RCC 7860 (cell line): ENCODE results near the gene ADAP2.
"Not testable (repeated sequence)": the region's sequence is repeated elsewhere in the genome, so short reads cannot be mapped to it uniquely, and the experiment has no call there.

Source experiments
- DNase-seq: peaks from one replicate; pipeline ENCODE4 v3.0.0-alpha.2; 2015; ENCODE audit warnings: low spot score
- FAIRE-seq: peaks from 2 replicates; lab custom pipeline; 2012; peaks lifted over from hg19 to GRCh38; lab: Jason Lieb, UNC

Gene ADAP2

DNA sequence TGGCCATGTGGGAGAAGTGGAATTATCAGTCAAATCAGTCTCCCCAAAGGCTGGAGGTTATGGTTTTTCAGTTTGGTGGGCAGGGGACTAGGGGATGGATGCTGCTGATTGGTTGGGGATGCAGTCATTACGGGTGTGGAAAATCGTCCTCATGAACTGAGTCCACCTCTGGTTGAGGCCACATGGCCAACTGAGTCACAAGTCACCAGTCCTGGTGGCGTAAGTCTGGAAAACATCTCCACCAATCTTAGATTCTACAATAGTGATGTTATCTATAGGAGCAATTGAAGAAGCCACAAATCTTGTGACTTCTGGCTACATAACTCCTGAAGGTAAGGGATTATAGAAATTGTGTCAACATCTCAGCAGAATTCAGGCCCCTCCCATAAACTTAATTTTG lies 43.9 kb downstream of the ADAP2 start:
- DNase-seq (no peak), FAIRE-seq (no peak)

DNA sequence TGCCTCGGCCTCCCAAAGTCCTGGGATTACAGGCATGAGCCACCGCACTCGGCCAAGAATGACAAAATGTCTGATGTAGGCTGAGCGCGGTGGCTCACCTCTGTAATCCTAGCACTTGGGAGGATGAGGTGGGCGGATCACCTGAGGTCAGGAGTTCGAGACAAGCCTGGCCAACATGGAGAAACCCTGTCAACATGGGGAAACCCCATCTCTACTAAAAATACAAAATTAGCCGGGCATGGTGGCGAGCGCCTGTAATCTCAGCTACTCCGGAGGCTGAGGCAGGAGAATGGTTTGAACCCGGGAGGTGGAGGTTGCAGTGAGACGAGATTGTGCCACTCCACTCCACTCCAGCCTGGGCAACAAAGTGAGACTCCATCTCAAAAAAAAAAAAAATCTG lies 46.2 kb downstream of the ADAP2 start:
- DNase-seq, FAIRE-seq: not testable (repeated sequence)

DNA sequence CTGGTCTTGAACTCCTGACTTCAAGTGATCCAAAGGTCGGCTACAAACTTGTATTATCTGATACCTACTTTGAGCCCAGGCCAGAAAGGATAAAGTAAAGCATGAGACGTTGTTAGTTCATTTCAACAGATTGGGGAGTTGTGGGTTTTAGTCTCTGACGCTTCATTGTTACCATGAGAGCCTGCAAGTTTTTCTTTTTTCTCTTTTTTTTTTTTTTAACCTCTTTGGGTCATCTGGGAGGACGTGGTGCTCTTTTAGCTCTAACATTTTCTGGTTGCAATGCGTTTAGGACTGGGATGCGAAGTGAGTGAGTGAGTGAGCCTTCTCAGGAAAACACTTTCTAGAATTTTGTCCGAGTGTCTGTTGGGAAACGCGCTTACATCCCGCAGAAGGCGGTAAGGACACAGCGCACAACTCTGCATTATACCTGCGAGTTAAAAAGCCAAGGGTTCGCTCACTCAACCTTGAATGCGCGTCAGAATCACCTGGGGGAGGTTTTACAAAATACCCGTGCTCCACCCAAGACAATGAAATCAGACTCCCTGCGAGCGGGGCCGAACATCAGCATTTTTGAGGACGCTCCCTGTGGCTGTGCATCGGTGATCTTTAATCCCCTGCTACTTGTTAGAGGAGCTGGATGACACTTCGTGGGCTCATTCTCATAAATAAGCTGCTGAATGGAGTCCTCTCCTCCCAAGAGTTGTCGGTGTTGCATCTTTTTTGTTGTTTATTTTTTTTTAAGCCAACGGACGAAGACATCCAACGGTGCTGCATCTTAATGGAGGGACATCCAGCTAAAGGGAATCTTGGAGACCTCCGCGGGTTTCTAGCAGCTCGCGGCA lies 48.5 kb downstream of the ADAP2 start:
- no peak for DNase-seq

DNA sequence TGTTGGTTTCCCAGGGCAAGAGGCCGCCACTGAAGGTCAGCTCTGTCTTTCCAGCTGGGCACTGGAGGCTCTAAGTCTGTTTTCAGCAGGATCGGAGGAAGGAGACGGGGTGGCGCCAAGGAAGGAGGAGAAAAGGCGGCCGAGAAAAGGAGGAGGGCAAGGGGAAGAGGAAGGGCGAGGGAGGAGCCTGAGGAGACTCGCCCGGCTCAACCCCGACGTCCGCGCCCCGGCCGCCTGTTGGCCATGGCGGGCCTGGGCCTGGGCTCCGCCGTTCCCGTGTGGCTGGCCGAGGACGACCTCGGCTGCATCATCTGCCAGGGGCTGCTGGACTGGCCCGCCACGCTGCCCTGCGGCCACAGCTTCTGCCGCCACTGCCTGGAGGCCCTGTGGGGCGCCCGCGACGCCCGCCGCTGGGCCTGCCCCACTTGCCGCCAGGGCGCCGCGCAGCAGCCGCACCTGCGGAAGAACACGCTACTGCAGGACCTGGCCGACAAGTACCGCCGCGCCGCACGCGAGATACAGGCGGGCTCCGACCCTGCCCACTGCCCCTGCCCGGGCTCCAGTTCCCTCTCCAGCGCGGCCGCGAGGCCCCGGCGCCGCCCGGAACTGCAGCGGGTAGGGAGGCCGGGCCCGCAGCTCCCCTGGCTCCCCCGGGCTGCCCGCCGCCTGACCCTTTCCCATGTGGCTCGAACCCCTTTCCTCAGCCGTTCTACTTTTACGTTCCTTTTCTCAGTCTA lies 49.3 kb downstream of the ADAP2 start, which contains the start of gene RNF135:
Gene RNF135, plus strand, starts transcription at position 209 of the 737 bp plus-strand sequence. Its CDS starts 35 bp downstream, at position 244.
- peak; percentile 40 for FAIRE-seq
- DNase-seq, result peak; percentile 86

More for the DNA sequence above, 48.5 kb downstream of the ADAP2 start:
- FAIRE-seq, result no peak

DNA sequence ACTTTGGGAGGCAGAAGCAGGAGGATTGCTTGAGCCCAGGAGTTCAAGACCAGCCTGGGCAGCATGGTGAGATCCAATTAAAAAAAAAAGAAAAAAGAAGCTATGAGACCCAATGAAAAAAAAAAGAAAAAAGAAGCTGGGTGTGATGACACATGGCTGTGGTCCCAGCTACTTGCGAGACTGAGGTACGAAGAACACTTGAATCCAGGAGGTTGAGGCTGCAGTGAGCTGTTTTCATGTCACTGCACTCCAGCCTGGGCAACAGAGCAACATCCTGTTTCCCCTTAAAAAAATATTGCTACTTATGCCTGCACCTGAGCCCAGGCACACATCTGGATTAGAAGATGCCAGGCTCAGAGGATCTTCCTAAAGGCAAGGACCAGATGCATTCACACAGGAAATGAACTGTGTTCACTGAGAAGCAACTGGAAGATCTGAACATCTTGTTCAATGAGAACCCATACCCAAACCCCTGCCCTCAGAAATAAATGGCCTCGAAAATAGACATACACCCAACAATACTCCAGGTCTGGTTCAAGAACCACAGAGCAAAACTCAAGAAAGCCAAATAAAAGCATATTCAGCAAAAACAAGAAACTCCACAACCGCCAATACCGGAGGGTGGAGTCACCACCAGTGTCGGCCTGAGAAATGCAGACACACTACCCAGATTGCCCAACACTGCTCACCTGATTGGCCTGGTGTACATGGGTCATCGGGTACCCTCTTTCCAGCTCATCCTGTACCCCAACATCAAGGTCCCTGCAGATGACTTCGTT lies 53.5 kb downstream of the ADAP2 start:
- FAIRE-seq, result no peak
- DNase-seq, result no peak

DNA sequence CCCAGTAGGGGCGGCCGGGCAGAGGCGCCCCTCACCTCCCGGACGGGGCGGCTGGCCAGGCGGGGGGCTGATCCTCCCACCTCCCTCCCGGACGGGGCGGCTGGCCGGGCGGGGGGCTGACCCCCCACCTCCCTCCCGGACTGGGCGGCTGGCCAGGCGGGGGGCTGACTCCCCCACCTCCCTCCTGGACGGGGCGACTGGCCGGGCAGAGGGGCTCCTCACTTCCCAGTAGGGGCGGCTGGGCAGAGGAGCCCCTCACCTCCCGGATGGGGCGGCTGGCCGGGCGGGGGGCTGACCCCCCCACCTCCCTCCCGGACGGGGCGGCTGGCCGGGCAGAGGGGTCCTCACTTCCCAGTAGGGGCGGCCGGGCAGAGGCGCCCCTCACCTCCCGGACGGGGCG lies 58.2 kb downstream of the ADAP2 start:
- not testable (repeated sequence) for FAIRE-seq, DNase-seq

DNA sequence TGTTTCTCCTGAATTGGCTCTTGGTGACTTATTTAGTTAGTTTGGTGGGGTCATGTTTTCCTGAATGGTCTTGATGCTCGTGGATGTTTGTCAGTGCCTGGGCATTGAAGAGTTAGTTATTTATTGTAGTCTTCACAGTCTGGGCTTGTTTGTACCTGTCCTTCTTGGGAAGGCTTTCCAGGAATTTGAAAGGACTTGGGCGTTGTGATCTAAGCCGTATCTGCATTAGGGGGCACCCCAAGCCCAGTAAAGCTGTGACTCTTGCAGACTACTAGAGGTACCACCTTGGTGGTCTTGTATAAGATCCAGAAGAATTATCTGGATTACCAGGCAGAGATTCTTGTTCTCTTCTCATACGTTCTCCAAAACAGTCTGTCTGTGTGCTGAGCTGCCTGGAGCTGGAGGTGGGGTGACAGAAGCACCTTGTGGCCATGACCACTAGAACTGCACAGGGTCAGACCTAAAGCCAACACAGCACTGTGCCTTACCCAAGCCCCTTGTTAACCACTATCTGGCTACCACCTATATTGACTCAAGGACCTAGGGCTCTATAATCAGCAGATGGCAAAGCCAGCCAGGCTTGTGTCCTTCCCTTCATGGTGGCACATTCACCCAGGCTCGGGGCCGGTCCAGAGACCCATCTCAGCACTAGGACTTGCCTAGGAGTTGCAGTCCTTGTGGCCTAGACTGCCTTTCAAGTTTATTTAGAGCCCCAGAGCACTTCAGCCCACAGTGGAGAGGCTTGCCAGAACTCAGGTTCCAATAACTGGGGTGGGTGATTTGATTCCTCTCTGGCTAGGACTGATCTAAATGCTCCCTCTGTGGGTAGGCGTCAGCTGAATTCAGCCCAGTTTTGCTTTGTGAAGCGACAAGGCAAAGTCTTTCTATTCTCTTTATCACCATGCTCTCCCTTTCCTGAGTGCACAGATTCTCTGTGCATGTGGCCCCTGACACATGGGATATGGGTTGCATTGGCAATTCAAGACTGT lies 60.1 kb downstream of the ADAP2 start:
- DNase-seq, result no peak
- no peak for FAIRE-seq

DNA sequence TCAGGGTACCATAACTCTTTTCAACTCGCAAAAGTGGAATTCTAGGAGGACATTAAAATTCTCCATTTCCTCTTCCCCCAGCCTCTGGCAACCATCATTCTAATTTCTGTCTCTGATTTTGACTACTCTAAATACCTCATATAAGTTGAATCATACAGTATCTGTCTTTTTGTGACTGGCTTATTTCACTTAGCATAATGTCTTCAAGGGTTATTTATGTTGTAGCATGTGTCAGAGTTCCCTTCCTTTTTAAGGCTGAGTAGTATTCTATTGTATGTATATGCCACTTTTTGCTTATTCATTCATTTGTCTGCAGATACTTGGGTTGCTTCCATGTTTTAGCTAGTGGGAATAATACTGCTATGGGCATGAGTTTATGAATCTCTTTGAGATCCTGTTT lies 61.1 kb downstream of the ADAP2 start:
- FAIRE-seq (no peak), DNase-seq (no peak)

DNA sequence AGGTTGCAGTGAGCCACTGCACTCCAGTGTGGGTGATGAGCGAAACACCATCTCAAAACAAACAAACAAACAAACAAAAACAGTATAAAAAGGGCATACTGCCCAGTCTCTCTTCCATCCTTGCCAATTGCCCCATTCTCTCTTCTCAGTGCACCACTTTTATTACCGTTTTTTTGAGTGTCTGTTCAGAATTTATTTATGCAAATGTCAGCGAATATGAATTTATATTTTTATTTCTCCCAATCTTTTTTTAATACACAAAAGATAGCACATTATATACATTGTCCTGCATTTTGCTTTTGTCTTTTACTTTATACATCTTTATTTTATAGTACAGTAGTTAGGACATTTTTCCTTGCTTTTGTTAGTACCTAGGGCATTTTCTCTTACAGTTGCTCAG lies 68.7 kb downstream of the ADAP2 start:
- FAIRE-seq (no peak), DNase-seq (no peak)

DNA sequence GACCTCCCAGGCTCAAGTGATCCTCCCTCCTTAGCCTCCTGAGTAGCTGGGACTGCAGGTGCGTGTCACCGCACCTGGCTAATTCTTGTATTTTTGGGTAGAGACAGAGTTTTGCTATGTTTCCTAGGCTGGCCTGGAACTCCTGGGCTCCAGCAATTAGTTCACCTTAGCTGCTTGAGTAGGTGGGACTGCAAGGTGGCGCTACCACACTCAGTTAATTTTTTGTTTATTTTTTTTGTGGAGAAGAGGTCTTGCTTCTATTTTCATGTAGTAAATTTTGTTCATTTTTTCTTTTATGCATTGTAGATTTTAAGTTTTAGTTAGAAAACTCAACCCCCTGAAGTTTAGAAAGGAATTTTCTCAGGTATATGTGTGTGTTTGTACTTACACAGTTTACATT lies 70.8 kb downstream of the ADAP2 start:
- DNase-seq, result no peak
- no peak for FAIRE-seq

DNA sequence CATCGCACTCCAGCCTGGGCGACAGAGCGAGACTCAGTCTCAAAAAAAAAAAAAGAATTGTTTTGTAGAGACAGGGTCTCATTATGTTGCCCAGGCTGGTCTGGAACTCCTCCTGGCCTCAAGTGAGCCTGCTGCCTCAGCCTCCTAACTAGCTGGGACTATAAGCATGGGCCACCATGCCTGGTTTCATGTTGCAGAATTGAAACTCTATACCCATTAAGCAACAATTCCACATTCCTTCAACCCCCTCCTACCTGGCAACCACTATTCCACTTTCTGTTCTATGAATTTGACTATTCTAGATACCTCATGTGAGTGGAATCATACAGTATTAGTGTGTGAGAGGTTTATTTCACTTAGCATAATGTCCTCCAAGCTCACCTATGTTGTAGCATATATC lies 73.6 kb downstream of the ADAP2 start:
- DNase-seq (no peak), FAIRE-seq (no peak)

DNA sequence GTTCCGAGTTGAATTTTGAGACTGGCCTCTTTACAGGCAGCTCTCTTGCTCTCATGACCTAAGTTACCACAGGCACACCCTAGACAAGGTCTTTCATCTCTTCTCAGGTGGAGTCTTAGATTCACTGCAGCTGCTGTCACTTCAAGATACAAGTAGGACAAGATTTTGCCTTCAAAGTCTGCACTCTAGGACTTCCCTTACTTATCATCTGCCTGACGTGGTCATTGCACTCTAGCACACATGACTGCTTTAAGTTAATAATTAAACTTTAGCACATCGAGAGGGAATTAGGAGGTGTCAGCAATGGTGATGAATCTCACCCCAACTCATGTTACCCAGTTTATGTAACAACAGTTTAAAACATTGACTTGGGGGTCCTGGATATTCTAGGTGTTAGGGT lies 74.7 kb downstream of the ADAP2 start:
- no peak for FAIRE-seq
- DNase-seq, result peak; percentile 46

DNA sequence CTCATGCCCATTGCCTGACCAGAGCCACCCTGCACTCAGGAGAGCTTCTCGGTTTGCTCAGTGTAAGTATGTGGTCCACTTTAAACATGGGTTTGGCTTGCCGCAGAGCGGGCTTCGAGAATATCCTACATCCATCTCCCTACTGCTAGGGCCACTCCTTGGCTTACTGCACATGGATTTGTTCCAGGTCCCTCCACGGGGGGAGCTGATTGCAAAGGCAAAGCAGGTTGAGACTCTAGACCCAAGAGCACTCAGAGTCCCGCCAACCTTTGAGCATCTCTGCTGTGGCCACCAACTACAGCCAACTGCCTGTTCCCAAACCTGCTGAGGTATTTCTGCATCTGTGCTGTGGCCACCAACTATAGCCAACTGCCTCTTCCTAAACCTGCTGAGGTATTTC lies 75.5 kb downstream of the ADAP2 start:
- DNase-seq (no peak), FAIRE-seq (no peak)

DNA sequence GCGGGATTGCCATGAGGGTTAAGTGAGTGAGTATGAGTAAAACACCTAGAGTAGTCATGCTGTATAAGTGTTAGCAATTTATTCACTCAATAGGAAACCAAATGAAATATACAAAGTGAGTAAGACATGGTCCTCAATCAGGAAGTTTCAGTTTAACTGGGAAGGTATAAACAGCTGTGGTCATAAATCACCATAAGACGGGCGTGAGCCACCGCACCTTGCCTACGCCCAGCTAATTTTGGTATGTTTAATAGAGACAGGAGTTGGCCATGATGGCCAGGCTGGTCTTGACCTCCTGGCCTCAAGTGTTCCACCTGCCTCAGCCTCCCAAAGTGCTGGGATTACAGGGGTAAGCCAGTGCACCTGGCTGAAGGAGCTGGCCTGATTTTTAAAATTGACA lies 76.1 kb downstream of the ADAP2 start:
- FAIRE-seq (no peak), DNase-seq (no peak)

DNA sequence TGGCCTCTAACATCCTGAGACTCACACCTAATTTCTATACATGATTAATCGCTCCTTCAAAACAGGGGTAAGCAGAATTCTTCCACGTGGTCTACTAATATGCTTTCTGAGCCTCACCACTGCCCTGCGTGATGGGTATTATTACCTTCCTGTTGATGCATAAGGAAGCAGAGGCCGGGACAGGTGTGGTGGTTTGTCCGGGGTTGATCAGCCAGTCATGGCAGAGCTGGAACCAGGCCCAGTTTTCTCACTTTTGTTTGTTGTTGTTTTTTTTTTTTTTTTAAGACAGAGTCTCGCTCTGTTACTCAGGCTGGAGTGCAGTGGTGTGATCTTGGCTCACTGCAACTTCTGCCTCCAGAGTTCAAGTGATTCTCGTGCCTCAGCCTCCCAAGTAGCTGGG lies 80.3 kb downstream of the ADAP2 start:
- no peak for FAIRE-seq
- no peak for DNase-seq

DNA sequence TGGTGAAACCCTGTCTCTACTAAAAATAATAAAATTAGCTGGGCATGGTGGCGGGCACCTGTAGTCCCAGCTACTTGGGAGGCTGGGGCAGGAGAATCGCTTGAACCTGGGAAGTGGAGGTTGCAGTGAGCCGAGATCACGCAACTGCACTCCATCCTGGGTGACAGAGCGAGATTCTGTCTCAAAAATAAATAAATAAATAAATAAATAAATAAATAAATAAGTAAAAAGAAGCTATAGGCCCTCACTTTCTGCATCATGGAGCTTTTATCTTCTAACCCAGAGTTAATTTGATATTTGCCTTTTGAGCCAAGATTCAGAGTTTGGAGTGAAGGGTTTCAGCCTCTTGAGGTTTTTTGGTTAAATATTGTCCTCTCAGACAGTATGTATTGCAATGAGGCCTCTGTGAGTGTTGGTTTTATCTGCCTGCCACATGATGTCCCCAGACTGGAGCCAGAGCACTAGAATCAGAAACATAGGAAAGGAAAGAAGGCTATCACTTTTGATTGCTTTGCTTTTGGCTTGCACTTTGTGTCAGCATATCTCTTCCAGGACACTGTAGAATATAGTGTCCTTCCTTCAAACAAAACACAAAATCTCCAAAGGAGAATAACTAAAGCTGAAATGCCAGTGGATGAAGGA lies 81.6 kb downstream of the ADAP2 start:
- DNase-seq, result no peak
- FAIRE-seq, result no peak

DNA sequence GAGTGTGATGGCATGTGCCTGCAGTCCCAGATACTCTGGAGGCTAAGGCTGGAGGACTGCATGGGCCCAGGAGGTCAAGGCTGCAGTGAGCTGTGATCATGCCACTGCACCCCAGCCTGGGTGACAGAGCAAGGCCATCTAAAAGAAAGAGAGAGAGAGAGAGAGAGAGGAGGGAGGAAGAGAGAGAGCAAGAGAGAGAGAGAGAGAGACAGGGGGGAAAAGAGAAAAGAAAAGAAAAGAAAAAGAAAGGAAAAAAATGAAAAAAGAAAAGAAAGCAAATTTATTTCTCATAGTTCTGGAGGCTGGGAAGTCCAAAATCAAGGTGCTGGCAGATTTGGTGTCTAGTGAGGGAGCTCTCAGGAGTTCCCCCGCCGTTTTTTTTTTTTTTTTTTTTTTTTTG lies 82.4 kb downstream of the ADAP2 start:
- DNase-seq (no peak), FAIRE-seq (no peak)

DNA sequence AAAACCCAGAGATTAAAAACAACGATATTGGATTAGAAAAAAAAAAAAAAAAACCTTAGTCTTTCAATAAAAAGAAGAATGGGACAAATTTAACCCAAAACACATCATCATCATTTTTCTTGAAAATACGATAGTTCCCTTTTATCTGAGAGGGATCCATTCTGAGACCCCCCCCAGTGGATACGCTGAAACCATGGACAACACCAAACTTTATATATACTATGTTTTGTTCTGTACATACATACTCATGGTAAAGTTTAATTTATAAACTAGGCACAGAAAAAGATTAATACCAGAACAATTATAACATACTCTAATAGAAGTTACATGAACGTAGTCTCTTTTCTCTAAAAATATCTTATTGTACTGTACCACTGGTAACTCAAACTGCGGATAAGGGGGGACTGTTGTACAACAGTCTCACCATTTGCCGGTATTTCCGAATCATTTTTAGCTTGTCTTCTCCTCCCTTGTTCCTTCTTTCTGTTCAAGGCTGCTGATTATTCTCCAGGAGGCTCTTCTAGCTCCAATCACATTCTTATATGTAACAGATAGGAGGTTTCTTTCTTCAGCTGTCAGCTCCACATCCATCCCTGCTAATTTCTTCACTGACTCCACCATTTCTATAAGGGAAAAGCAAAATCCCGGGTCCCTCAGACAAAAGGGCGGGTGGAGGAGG lies 86.1 kb downstream of the ADAP2 start:
- FAIRE-seq, result no peak
- DNase-seq, result no peak

DNA sequence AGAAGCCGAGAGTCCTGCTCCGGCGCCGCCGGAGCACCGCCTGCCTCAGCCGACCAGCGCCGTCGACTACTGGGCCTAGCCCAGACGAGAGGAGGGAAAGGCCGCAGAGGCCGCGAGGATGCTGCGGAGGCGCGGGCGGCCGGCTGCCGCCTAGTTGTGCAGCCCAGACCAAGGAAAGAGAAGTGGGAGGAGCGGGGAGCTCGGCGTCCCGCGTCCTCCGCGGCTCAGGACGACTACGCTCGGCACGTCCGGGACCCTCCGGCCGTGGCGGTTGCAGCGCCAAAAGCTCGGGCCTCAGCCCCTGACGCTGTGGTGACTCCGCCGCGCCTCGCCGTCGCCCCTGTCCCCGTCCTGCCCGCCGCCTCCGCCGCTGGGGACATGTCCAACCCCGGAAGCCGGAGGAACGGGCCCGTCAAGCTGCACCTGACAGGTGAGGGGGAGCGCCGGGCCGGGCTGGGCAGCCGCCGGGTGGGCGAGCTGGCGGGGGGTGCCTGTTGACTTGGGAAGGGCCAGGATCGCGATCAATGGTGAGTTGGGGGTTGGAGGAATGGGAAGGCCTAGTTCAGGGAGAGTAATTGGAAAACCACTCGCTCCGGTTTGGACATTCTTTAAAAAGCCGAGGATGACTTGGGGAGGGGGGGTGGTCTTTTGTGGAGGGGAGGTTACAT lies 86.8 kb downstream of the ADAP2 start:
- peak; percentile 46 for DNase-seq
- FAIRE-seq, result no peak
